NCI-H1092 treated with DMSO at 0.1 percent for 48 hours (cell line): ENCODE measurements around the gene R3HDM1.
"Not testable (repeated sequence)": the region's sequence is repeated elsewhere in the genome, so short reads cannot be mapped to it uniquely, and the experiment has no call there.

Experiments
- DNase-seq: peaks from one replicate; lab custom pipeline; 2025; lab: John Stamatoyannopoulos, UW

The R3HDM1 gene

DNA sequence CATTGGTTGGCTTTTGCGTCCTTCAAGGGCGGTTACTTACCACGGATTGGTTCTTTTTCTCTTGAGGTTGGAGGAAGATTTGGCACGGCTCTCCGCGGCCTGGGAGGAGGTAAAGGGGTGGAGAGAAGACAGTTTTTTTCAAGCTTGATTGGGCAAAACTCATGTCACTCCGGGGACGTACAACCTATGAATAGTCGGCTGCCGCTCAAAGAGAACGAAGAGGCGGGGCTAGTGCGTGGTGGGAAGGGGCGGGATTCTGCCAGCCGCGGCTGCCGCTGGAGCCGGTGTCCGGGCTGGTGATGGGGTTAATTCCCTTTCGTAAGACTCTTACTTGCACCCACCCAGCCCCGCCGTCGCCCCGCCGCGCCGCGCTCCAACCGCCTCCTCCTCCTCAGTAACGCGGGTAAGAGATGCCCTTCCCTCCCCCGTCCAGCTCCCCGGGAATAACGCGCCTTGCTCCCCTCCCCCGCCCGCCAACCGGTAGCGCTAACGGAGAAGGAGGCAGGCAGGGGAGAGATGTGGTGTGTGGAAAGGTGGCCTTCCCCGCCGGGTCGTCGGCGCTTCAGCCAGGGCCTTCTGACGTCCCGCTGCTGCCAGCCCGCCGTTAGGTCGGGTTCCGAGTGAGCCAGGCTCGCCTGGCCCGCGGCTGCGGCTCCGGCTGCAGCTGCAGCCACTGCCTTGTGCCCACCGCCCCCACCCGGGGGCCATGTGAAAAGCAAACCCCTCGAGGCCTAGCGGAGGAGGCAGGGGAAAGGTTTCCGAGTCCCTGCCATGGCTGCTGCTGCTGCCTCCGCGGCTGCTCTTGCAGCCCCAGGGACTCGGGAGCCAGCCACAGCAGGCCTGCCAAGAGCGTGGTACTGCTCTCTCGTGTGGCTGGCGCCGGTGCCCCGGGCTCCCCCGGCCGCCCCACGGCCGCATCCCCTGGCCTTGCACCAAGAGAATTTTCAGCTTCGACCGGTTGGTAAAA lies at the start of gene R3HDM1:
R3HDM1 (plus strand) TSS at position 254 of the 967 bp plus-strand sequence. CDS start 73,362 bp downstream, outside the sequence.
- DNase-seq: peak; percentile 99

GRCh38 chr2:135485441-135485840 lies 45.8 kb upstream of the R3HDM1 start:
- DNase-seq: no peak

GRCh38 chr2:135490376-135490775 lies 40.9 kb upstream of the R3HDM1 start:
- DNase-seq: no peak

GRCh38 chr2:135494503-135494902 lies 36.8 kb upstream of the R3HDM1 start:
- DNase-seq: no peak

GRCh38 chr2:135494917-135495316 lies 36.4 kb upstream of the R3HDM1 start:
- DNase-seq: no peak

DNA sequence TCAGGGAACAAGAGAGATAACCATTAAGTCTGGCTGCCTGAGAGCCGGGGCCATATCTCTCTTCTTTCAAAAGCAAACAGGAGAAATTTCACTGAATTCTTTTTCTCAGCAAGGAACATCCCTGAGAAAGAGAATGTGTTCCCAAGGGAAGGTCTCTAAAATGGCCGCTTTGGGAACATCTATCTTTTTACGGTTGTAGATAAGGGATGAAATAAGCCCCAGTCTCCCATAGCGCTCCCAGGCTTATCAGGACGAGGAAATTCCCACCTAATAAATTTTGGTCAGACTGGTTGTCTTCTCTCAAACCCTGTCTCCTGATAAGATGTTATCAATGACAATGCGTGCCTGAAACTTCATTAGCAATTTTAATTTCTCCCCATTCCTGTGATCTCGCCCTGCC lies 32.7 kb upstream of the R3HDM1 start:
- DNase-seq: not testable (repeated sequence)

GRCh38 chr2:135504811-135505210 lies 26.5 kb upstream of the R3HDM1 start:
- DNase-seq: no peak

DNA sequence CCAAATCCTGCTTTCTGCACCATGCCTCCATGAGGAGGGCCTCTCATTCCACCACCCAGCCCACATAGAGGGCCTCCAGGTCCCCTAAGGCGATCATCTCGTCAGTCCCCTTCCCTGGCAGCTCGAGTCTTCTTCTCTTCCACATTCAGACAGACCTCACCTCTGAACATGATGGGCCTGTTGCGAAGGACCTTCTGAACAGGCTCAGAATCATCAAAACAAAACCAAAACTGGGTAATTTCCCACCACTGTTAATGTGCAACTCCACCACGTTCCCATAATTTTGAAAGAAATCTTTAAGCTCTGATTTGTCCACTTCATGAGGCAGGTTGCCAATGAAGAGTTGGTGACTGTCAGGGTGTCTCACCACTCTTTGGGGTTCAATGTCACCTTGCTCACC lies 20.7 kb upstream of the R3HDM1 start:
- no peak for DNase-seq

DNA sequence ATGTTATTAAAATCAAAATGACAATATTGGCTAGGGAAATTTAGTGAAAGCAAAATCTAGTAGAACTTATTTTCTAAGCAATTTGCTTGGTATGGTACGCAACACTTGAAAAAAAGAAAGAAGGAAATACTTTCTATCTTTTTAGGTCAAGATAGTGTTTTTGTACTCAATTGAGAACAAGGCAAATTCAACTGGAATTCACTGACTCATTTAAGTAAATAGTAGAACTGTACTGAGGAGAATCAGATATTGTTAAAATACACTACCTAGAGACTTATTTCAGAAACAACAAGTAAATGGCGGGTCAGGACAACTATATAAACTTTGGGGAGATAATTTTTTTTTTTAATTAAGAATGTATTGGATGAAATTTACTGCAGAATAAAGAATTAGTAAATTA lies 19.2 kb upstream of the R3HDM1 start:
- no peak for DNase-seq

GRCh38 chr2:135525786-135526185 lies 5.5 kb upstream of the R3HDM1 start:
- no peak for DNase-seq

- no peak for DNase-seq
Measured at GRCh38 chr2:135528006-135528405, 3.3 kb upstream of the R3HDM1 start.

GRCh38 chr2:135530313-135531230 lies 712 bp upstream of the R3HDM1 start, which contains the start of gene ZRANB3:
Gene ZRANB3, minus strand, starts transcription at chr2:135531218.
- DNase-seq: peak; percentile 98

DNA sequence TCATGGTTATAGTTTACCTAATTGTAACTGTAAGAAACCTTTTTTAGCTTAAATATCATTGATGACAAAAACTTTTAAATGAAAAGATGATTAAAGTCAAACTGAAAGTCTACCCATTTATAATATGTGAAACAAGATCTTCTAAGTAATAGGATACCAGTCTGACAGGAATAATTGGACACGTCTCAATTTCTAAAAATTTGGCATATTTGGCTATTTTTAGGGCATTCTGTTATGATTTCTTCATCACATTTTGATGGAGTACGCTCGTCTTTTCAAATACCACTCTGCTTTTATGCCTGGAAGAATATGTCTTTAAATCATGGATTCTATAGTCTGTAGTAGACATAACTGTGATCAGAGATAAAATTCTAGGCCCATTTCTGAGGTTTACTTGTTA lies 1.3 kb downstream of the R3HDM1 start:
- DNase-seq: no peak

GRCh38 chr2:135533545-135533944 lies 2.3 kb downstream of the R3HDM1 start:
- DNase-seq: not testable (repeated sequence)

DNA sequence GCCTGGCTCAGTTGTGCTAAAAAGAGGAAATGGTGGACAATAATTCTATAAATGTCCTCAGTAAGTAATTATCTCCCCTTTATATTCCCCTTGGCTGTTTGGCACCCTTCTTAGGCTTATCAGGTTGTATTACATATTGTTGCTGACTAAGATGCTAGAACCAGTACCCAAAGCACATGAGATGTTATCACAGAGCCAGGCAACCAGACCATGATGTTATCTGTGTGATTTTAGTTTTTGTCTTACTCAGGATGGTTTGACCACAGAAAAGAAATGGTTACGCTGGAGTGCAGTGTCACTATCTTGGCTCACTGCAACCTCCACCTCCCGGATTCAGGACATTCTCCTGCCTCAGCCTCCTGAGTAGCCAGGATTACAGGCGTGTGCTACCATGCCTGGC lies 15.2 kb downstream of the R3HDM1 start:
- DNase-seq: no peak

DNA sequence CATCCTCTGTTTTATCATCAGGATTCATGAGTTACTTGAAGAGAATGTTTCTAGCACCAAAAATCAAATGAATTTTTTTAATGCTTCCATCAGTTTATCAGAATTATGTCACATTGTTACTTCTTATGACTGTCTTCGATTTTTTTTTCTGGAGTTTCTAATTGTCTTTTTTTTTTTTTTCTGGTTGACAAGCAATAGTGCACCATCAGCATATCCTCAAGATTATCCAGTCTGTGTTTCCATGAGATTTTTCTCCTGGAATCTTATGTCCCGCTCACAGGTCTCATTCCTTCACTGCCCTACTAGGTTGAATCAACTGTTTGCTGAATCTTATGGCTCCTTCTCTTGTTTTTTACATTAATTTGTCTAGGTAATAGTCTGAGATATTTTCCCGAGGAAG lies 16.0 kb downstream of the R3HDM1 start:
- no peak for DNase-seq

GRCh38 chr2:135551356-135551755 lies 20.1 kb downstream of the R3HDM1 start:
- DNase-seq: no peak

DNA sequence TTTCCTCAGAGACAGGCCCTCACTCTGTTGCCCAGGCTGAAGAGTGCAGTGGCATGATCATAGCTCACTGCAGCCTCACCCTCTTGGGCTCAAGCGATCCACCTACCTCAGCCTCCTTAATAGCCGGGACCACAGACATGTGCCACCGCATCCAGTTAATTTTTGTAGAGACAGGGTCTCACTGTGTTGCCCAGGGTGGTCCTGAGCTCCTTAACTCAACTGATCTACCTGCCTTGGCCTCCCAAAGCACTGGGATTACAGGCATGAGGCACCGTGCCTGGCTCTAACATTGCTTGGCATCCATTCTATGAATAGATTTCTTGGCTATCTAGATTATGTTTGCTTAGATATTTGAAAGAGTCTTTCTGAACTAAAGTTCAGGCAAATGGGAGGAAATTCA lies 21.6 kb downstream of the R3HDM1 start:
- no peak for DNase-seq

GRCh38 chr2:135555311-135555710 lies 24.0 kb downstream of the R3HDM1 start:
- DNase-seq: no peak

DNA sequence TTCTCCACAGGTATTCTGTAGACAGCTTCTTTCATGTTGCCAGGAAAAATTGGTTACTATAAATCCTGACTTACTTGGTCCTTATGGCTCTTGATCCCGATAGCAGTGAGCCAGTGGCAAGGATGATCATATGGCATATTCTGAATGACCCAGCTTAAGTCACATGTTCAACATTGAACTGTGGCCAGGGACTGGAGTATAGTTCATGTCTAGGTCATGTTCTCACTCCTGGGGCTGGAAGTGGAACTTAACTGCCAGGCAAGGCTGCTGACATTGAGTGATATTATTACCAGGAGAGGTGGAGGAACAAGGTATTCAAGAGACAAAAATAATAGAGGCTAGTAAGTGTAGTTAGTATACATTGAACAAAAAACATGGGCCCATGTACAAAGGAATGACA lies 26.2 kb downstream of the R3HDM1 start:
- no peak for DNase-seq

DNA sequence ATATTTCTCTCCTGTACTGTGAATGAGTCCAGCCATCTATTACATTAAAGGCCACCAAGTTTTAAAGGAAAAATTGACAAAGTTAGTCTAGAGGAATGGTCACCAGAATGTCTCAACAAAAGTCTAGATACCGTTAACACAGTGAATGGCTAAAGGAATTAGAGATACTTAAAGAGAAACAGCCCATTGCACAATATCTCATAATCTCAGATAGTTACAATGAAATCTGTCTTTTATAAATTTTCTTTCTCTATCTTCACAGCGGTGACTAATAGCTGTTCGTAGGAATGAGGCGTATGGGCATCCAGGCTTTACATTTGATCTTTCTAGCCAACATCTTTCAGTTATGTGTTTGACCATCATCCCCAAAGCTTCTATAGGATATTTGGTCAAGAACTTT lies 30.6 kb downstream of the R3HDM1 start:
- DNase-seq: no peak

- DNase-seq: no peak
Measured at GRCh38 chr2:135563793-135564192, 32.5 kb downstream of the R3HDM1 start.

GRCh38 chr2:135570884-135571283 lies 39.6 kb downstream of the R3HDM1 start:
- no peak for DNase-seq
